GM18505 (cell line): Measurements from ENCODE around the gene CMC2.

Experiments
- ATAC-seq: cut with Tn5 transposase; IDR thresholded peaks from one replicate; pipeline ENCODE4 v1.9.1; 2021; ENCODE audit not compliant: unreplicated experiment
- POLR2A ChIP-seq: IDR thresholded peaks from 4 replicates; pipeline ENCODE4 v1.6.1; 2011; ENCODE audit warnings: borderline replicate concordance; ENCODE audit not compliant: insufficient read depth, insufficient read length; ENCODE audit errors: extremely low read depth

CMC2 gene

DNA sequence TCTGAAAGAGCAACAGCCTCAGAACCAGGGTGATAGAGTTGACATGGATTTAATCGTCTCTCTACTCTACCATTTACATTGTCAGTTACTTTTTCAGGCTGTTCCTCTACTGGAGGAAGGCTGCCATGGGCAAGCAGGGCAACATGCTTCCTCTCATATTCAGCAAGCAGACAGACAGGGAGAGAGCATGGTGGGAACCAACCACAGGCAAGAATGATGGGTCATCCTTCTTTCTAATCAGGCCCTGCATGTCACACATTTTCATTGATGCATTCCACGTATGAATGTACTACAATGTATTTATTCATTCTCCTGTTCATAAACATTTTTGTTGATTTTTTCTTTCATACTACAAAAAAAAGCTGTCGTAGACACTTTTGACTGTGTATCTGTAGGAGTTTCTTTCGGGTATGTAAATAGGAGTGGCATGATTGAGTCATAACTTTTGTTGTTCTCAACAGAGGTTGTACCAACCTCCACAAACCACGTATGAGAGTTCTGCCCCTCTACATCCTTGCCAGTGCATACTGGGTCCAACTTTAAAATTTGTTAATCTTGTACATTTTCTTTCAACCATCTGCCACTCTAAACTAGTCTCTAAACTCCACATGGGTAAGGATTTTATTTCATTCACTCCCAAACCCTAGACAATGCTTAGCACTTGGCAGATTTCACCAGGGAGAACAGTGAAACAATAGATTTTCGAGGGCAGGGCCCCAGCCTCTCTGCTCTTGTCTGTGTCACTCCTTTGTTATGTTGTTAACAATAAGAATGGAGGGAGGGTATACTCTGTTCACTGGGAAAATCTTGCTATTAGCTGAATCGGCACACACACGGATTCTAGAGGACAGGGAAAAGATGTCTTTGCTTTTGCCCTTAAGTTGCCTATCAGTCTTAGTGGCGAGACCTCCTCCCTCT, 58.7 kb downstream of the CMC2 start:
- no peak for ATAC-seq
- no peak for TF ChIP-seq POLR2A

DNA sequence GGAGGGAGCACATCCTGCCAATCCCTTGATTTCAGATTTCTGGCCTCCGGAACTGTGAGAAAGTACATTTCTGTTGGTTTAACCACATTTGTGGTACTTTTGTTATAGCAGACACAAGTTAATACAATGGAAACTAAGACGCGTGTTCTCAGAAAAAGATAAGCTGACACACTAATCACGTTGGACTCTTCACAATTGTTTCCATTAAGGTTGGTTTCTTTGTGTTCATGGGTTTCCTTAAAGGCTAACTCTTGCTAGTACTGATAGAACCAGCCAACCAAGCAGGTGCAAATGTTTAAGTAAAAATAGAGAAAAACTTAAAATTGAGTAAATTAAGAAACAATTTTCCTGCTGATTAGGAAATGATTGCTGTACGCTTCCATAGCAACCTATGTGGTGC, 59.4 kb downstream of the CMC2 start:
- ATAC-seq: no peak

GRCh38 chr16:80946481-80946880, 60.2 kb downstream of the CMC2 start:
- no peak for ATAC-seq
- no peak for TF ChIP-seq POLR2A

More for the DNA sequence above, 59.4 kb downstream of the CMC2 start:
- TF ChIP-seq POLR2A: no peak

DNA sequence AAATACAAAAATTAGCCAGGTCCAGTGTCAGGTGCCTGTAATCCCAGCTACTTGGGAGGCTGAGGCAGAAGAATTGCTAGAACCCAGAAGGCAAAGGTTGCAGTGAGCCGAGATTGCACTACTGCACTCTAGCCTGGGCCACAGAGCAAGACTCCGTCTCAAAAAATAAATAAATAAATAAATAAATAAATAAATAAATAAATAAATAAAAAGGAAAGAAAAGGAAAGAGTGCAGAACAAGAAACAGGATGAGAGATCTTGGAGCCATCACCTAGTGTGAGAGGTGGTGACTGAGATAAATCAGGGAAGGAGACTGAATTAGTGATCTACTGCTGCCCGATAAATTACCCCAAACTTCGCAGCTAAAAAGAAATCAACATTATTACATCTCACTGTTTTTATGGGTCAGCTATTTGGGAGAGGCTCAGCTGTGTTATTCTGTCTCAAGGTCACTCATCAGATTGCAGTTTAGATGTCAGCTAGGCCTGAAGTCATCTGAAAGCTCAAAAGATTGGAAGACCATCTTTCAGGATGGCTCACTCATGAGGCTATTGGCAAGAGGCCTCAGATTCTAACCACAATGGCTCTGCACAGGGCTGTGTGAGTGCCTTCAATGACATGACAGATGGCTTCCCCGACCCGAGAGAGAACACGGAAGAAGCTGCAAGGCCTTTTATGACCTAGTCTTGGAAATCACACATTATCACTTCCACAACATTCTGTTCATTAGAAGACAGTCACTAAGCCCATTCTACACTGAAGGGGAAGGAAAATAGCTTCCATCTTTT, 66.4 kb downstream of the CMC2 start:
- no peak for ATAC-seq
- TF ChIP-seq POLR2A: no peak

GRCh38 chr16:80938879-80939260, 67.8 kb downstream of the CMC2 start:
- TF ChIP-seq POLR2A: no peak
- ATAC-seq: no peak

GRCh38 chr16:80938004-80938878, 68.4 kb downstream of the CMC2 start:
- ATAC-seq: no peak
- no peak for TF ChIP-seq POLR2A

GRCh38 chr16:80936410-80936809, 70.3 kb downstream of the CMC2 start:
- no peak for TF ChIP-seq POLR2A
- no peak for ATAC-seq

DNA sequence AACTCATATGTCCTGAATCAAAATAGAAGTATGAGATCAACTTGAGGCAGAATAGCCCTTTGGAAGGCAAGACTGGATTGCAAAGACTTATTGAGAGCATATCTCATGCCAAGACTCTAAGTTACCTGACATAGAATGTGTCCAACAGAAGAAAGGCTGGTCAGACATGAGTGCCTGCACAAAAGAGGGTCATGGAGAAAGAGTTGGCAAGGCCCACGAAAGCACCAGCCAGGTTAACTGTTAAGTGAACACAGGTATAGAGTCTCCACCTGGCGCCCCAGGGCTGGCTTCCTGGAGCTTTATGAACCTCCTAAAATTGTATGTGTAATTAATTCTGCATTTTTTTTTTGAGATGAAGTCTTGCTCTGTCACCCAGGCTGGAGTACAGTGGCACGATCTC, 71.0 kb downstream of the CMC2 start:
- no peak for TF ChIP-seq POLR2A
- ATAC-seq: no peak

- ATAC-seq: no peak
- TF ChIP-seq POLR2A: no peak
These were observed 74.0 kb downstream of the CMC2 start for GRCh38 chr16:80932708-80933095.

GRCh38 chr16:80931801-80932707, 74.6 kb downstream of the CMC2 start:
- no peak for TF ChIP-seq POLR2A
- ATAC-seq: no peak

- no peak for TF ChIP-seq POLR2A
- ATAC-seq: no peak
These were observed 82.2 kb downstream of the CMC2 start for GRCh38 chr16:80924372-80924978.

GRCh38 chr16:80923356-80923755, 83.3 kb downstream of the CMC2 start:
- ATAC-seq: no peak
- TF ChIP-seq POLR2A: no peak
